WTC11 (cell line): ENCODE measurements around the gene NEDD4L.

Experiments
- ETV6 ChIP-seq: sonication (generic); formaldehyde crosslinking; IDR thresholded peaks from 2 replicates; pipeline ENCODE4 v1.8.1; 2022; ENCODE audit warnings: mild to moderate bottlenecking, missing genetic modification reagents
- STAT6 ChIP-seq: sonication (generic); formaldehyde crosslinking; conservative IDR thresholded peaks from 2 replicates; pipeline ENCODE4 v1.8.1; 2023; ENCODE audit warnings: mild to moderate bottlenecking, low read depth, missing genetic modification reagents, moderate library complexity

GRCh38 chr18:58416704-58417683 lies 373.0 kb downstream of the NEDD4L start:
- TF ChIP-seq ETV6 (CRISPR knock-in tag) = no peak
- no peak for TF ChIP-seq STAT6 (CRISPR knock-in tag)
